HL-60 (cell line): ENCODE measurements around the gene ERCC6L2.

Experiments
- DNase-seq, 2 experiments: peaks; one replicate each; pipeline ENCODE4 v3.0.0-alpha.2; 2010 to 2020; ENCODE audit warnings: low read depth in 1 of 2, low spot score in 1 of 2
- H3K27ac ChIP-seq: fragments of 250-450 bp; sonication (Bioruptor Pico); replicated peaks from 2 replicates; pipeline ENCODE4 v1.5.1; 2020; ENCODE audit warnings: mild to moderate bottlenecking, moderate library complexity
- H3K27me3 ChIP-seq: fragments of 250-450 bp; sonication (Bioruptor Pico); 2 replicates; pipeline ENCODE4 v1.5.1; 2021; ENCODE audit warnings: mild to moderate bottlenecking, moderate library complexity; ENCODE audit not compliant: insufficient read depth, poor library complexity, severe bottlenecking
- H3K4me3 ChIP-seq: replicated peaks from 2 replicates; pipeline ENCODE4 v1.5.1; 2011; ENCODE audit warnings: mild to moderate bottlenecking, control low read depth, low read length; ENCODE audit not compliant: insufficient read depth
- GABPA ChIP-seq: IDR thresholded peaks from 2 replicates; pipeline ENCODE4 v1.6.1; 2012; ENCODE audit warnings: low read depth
- POLR2AphosphoS5 ChIP-seq: IDR thresholded peaks from 2 replicates; pipeline ENCODE4 v1.6.1; 2012; ENCODE audit warnings: low read depth
- SPI1 ChIP-seq: IDR thresholded peaks from 2 replicates; pipeline ENCODE4 v1.6.1; 2012; ENCODE audit warnings: low read depth, mild to moderate bottlenecking, borderline replicate concordance
- TF ChIP-seq, protein P1 (sequence below): IDR thresholded peaks from one replicate; pipeline ENCODE4 v1.5.1; 2011; ENCODE audit warnings: low read length, control low read depth, inconsistent platforms; ENCODE audit not compliant: insufficient read depth
- TF ChIP-seq, protein P2 (sequence below): IDR thresholded peaks from 2 replicates; pipeline ENCODE4 v1.6.1; 2012; ENCODE audit warnings: low read depth; ENCODE audit not compliant: insufficient replicate concordance

The ERCC6L2 gene

DNA sequence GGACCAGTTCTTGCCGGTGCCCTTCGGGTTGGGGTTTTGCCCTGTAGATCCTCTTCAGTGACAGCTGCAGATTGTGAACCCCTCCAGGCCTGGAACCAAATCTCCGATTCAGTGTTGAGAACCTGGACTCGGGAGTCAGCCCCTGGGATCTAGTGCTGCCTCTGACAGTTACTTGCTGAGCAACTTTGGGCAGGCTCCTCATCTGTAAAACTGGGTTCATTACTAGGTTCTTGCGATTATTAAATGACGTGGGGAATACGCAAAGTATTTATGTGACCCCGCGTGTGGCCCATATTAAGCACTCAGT, 600 bp downstream of the ERCC6L2 start:
- TF ChIP-seq, protein P1, sequence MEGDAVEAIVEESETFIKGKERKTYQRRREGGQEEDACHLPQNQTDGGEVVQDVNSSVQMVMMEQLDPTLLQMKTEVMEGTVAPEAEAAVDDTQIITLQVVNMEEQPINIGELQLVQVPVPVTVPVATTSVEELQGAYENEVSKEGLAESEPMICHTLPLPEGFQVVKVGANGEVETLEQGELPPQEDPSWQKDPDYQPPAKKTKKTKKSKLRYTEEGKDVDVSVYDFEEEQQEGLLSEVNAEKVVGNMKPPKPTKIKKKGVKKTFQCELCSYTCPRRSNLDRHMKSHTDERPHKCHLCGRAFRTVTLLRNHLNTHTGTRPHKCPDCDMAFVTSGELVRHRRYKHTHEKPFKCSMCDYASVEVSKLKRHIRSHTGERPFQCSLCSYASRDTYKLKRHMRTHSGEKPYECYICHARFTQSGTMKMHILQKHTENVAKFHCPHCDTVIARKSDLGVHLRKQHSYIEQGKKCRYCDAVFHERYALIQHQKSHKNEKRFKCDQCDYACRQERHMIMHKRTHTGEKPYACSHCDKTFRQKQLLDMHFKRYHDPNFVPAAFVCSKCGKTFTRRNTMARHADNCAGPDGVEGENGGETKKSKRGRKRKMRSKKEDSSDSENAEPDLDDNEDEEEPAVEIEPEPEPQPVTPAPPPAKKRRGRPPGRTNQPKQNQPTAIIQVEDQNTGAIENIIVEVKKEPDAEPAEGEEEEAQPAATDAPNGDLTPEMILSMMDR, result no peak
- TF ChIP-seq SPI1, result no peak
- TF ChIP-seq, protein P2, sequence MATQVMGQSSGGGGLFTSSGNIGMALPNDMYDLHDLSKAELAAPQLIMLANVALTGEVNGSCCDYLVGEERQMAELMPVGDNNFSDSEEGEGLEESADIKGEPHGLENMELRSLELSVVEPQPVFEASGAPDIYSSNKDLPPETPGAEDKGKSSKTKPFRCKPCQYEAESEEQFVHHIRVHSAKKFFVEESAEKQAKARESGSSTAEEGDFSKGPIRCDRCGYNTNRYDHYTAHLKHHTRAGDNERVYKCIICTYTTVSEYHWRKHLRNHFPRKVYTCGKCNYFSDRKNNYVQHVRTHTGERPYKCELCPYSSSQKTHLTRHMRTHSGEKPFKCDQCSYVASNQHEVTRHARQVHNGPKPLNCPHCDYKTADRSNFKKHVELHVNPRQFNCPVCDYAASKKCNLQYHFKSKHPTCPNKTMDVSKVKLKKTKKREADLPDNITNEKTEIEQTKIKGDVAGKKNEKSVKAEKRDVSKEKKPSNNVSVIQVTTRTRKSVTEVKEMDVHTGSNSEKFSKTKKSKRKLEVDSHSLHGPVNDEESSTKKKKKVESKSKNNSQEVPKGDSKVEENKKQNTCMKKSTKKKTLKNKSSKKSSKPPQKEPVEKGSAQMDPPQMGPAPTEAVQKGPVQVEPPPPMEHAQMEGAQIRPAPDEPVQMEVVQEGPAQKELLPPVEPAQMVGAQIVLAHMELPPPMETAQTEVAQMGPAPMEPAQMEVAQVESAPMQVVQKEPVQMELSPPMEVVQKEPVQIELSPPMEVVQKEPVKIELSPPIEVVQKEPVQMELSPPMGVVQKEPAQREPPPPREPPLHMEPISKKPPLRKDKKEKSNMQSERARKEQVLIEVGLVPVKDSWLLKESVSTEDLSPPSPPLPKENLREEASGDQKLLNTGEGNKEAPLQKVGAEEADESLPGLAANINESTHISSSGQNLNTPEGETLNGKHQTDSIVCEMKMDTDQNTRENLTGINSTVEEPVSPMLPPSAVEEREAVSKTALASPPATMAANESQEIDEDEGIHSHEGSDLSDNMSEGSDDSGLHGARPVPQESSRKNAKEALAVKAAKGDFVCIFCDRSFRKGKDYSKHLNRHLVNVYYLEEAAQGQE, result no peak
- no peak for TF ChIP-seq GABPA
- TF ChIP-seq POLR2AphosphoS5, result no peak
- H3K4me3 ChIP-seq, result no peak overlapping the region
- DNase-seq, result no peak
- no peaks in the 10 kb centered on the region for H3K27me3 ChIP-seq
- H3K27ac ChIP-seq, result no peak overlapping the region

DNA sequence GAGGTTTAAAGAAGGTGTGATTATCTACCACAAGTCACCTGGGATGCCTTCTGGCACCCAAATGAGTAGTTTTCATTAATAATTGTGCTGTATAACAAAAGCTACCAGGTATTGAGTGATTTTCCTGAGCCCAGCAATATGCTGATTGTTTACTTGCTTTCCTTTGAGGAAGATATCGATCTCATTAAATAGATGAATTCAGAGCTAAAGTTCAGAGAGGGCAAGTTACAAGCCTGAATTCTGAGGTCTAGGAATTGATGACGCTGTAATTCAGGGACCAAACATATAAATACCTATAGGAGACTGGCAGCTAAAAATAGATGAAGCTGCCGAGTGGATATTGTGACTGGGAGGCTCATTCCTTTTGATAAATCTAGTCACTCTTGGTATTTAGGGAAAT, 1.1 kb downstream of the ERCC6L2 start:
- no peaks in the 10 kb centered on the region for H3K27me3 ChIP-seq
- no peak overlapping the region for H3K4me3 ChIP-seq
- TF ChIP-seq, protein P2, result no peak
- no peak for TF ChIP-seq POLR2AphosphoS5
- TF ChIP-seq, protein P1, result no peak
- TF ChIP-seq SPI1, result no peak
- no peak for TF ChIP-seq GABPA
- no peak for DNase-seq
- no peak overlapping the region for H3K27ac ChIP-seq

GRCh38 chr9:95877984-95878383, 2.5 kb downstream of the ERCC6L2 start:
- TF ChIP-seq GABPA, result no peak
- TF ChIP-seq, protein P2, result no peak
- TF ChIP-seq POLR2AphosphoS5, result no peak
- TF ChIP-seq, protein P1, result no peak
- no peak for TF ChIP-seq SPI1
- no peak for DNase-seq
- Histone ChIP-seq H3K4me3 (no peak overlapping the region), H3K27me3 (no peaks in the 10 kb centered on the region), H3K27ac (no peak overlapping the region)
